ENCODE data around the gene PHF20. TPM values are rescaled to one million over a fixed set of nuclear protein-coding genes. Genes with fewer than 3 reads are reported as not detected.
A peak's percentile ranks its signal among the peaks of the same experiment; 100 is the strongest.
"Not testable (repeated sequence)": the region's sequence is repeated elsewhere in the genome, so short reads cannot be mapped to it uniquely, and the experiment has no call there.

Gene PHF20
- total RNA-seq, 1 donor from 2014 or later = 26.6 TPM

GRCh38 chr20:35877611-35878010 lies 105.8 kb downstream of the PHF20 start:
- H3K4me3 ChIP-seq (ENCODE audit: low read length in 3 of 3) = no peak overlapping the region
- H3K27ac ChIP-seq (ENCODE audit: low read depth, low read length) = no peak overlapping the region
- peaks cover 8 to 17% (median 14%) of the 10 kb centered on the region in 3 donors for H3K4me1 ChIP-seq (ENCODE audit: control insufficient read depth in 3 of 3, insufficient read depth in 3 of 3, low read length in 3 of 3)
- H3K27me3 ChIP-seq (ENCODE audit: control insufficient read depth in 3 of 3, insufficient read depth in 3 of 3, low read length in 3 of 3) = no peaks in the 10 kb centered on the region
- H3K36me3 ChIP-seq (ENCODE audit: control insufficient read depth in 3 of 3, insufficient read depth in 3 of 3, low read length in 3 of 3) = peaks cover 0 to 5% (median 0%) of the 10 kb centered on the region in 3 donors
- no peaks in the 10 kb centered on the region for H3K9me3 ChIP-seq (ENCODE audit: control insufficient read depth in 3 of 3, low read length in 3 of 3)
- H3K9ac ChIP-seq (ENCODE audit: low read depth in 1 of 3, low read length in 3 of 3) = no peak overlapping the region

GRCh38 chr20:35878113-35878625 lies 106.4 kb downstream of the PHF20 start:
- Histone ChIP-seq H3K9me3 (ENCODE audit: control insufficient read depth in 3 of 3, low read length in 3 of 3) (no peaks in the 10 kb centered on the region), H3K27ac (ENCODE audit: low read depth, low read length) (no peak overlapping the region), H3K4me3 (ENCODE audit: low read length in 3 of 3) (no peak overlapping the region), H3K36me3 (ENCODE audit: control insufficient read depth in 3 of 3, insufficient read depth in 3 of 3, low read length in 3 of 3) (peaks cover 0 to 5% (median 0%) of the 10 kb centered on the region in 3 donors), H3K4me1 (ENCODE audit: control insufficient read depth in 3 of 3, insufficient read depth in 3 of 3, low read length in 3 of 3) (peaks cover 8 to 17% (median 14%) of the 10 kb centered on the region in 3 donors), H3K27me3 (ENCODE audit: control insufficient read depth in 3 of 3, insufficient read depth in 3 of 3, low read length in 3 of 3) (no peaks in the 10 kb centered on the region), H3K9ac (ENCODE audit: low read depth in 1 of 3, low read length in 3 of 3) (no peak overlapping the region)

- Histone ChIP-seq H3K27ac (ENCODE audit: low read depth, low read length) (no peak overlapping the region), H3K4me3 (ENCODE audit: low read length in 3 of 3) (no peak overlapping the region), H3K4me1 (ENCODE audit: control insufficient read depth in 3 of 3, insufficient read depth in 3 of 3, low read length in 3 of 3) (peaks cover 13 to 26% (median 17%) of the 10 kb centered on the region in 3 donors), H3K36me3 (ENCODE audit: control insufficient read depth in 3 of 3, insufficient read depth in 3 of 3, low read length in 3 of 3) (peaks cover 0 to 3% (median 0%) of the 10 kb centered on the region in 3 donors), H3K9me3 (ENCODE audit: control insufficient read depth in 3 of 3, low read length in 3 of 3) (no peaks in the 10 kb centered on the region), H3K27me3 (ENCODE audit: control insufficient read depth in 3 of 3, insufficient read depth in 3 of 3, low read length in 3 of 3) (no peaks in the 10 kb centered on the region), H3K9ac (ENCODE audit: low read depth in 1 of 3, low read length in 3 of 3) (no peak overlapping the region)
Measured at GRCh38 chr20:35881676-35882075, 109.9 kb downstream of the PHF20 start.

- H3K36me3 ChIP-seq (ENCODE audit: control insufficient read depth in 3 of 3, insufficient read depth in 3 of 3, low read length in 3 of 3); H3K4me3 ChIP-seq (ENCODE audit: low read length in 3 of 3); H3K9ac ChIP-seq (ENCODE audit: low read depth in 1 of 3, low read length in 3 of 3); H3K27me3 ChIP-seq (ENCODE audit: control insufficient read depth in 3 of 3, insufficient read depth in 3 of 3, low read length in 3 of 3); H3K9me3 ChIP-seq (ENCODE audit: control insufficient read depth in 3 of 3, low read length in 3 of 3): not testable (repeated sequence)
- peak overlapping the region; percentile 33 for H3K27ac ChIP-seq (ENCODE audit: low read depth, low read length)
- H3K4me1 ChIP-seq (ENCODE audit: control insufficient read depth in 3 of 3, insufficient read depth in 3 of 3, low read length in 3 of 3) = peaks cover 19 to 33% (median 23%) of the 10 kb centered on the region in 3 donors
Measured at GRCh38 chr20:35882427-35883161, 110.8 kb downstream of the PHF20 start.

- Histone ChIP-seq H3K4me1 (ENCODE audit: control insufficient read depth in 3 of 3, insufficient read depth in 3 of 3, low read length in 3 of 3) (peaks cover 19 to 33% (median 23%) of the 10 kb centered on the region in 3 donors), H3K9ac (ENCODE audit: low read depth in 1 of 3, low read length in 3 of 3) (peak overlapping the region; percentile 34 to 52 (median 48)), H3K36me3 (ENCODE audit: control insufficient read depth in 3 of 3, insufficient read depth in 3 of 3, low read length in 3 of 3) (peaks cover 0 to 2% (median 0%) of the 10 kb centered on the region in 3 donors), H3K27ac (ENCODE audit: low read depth, low read length) (peak overlapping the region; percentile 72), H3K9me3 (ENCODE audit: control insufficient read depth in 3 of 3, low read length in 3 of 3) (no peaks in the 10 kb centered on the region), H3K4me3 (ENCODE audit: low read length in 3 of 3) (no peak overlapping the region), H3K27me3 (ENCODE audit: control insufficient read depth in 3 of 3, insufficient read depth in 3 of 3, low read length in 3 of 3) (no peaks in the 10 kb centered on the region)
Measured at GRCh38 chr20:35883336-35883777, 111.5 kb downstream of the PHF20 start.

GRCh38 chr20:35883778-35884540 lies 112.1 kb downstream of the PHF20 start:
- peak overlapping the region in 1 of 3 donors; percentile 63 for H3K4me3 ChIP-seq (ENCODE audit: low read length in 3 of 3)
- H3K9ac ChIP-seq (ENCODE audit: low read depth in 1 of 3, low read length in 3 of 3) = peak overlapping the region; percentile 34 to 52 (median 48)

GRCh38 chr20:35884541-35884865 lies 112.7 kb downstream of the PHF20 start:
- H3K4me3 ChIP-seq (ENCODE audit: low read length in 3 of 3) = no peak overlapping the region
- no peak overlapping the region for H3K9ac ChIP-seq (ENCODE audit: low read depth in 1 of 3, low read length in 3 of 3)
- peaks cover 19 to 33% (median 23%) of the 10 kb centered on the region in 3 donors for H3K4me1 ChIP-seq (ENCODE audit: control insufficient read depth in 3 of 3, insufficient read depth in 3 of 3, low read length in 3 of 3)
- H3K9me3 ChIP-seq (ENCODE audit: control insufficient read depth in 3 of 3, low read length in 3 of 3) = no peaks in the 10 kb centered on the region
- H3K27ac ChIP-seq (ENCODE audit: low read depth, low read length) = peak overlapping the region; percentile 72
- no peaks in the 10 kb centered on the region for H3K27me3 ChIP-seq (ENCODE audit: control insufficient read depth in 3 of 3, insufficient read depth in 3 of 3, low read length in 3 of 3)
- peaks cover 0 to 2% (median 0%) of the 10 kb centered on the region in 3 donors for H3K36me3 ChIP-seq (ENCODE audit: control insufficient read depth in 3 of 3, insufficient read depth in 3 of 3, low read length in 3 of 3)

More at GRCh38 chr20:35883778-35884540, 112.1 kb downstream of the PHF20 start:
- peaks cover 0 to 2% (median 0%) of the 10 kb centered on the region in 3 donors for H3K36me3 ChIP-seq (ENCODE audit: control insufficient read depth in 3 of 3, insufficient read depth in 3 of 3, low read length in 3 of 3)
- no peaks in the 10 kb centered on the region for H3K9me3 ChIP-seq (ENCODE audit: control insufficient read depth in 3 of 3, low read length in 3 of 3)
- peak overlapping the region; percentile 72 for H3K27ac ChIP-seq (ENCODE audit: low read depth, low read length)
- no peaks in the 10 kb centered on the region for H3K27me3 ChIP-seq (ENCODE audit: control insufficient read depth in 3 of 3, insufficient read depth in 3 of 3, low read length in 3 of 3)
- H3K4me1 ChIP-seq (ENCODE audit: control insufficient read depth in 3 of 3, insufficient read depth in 3 of 3, low read length in 3 of 3) = peaks cover 19 to 33% (median 23%) of the 10 kb centered on the region in 3 donors

- Histone ChIP-seq H3K4me3 (ENCODE audit: low read length in 3 of 3) (no peak overlapping the region), H3K27me3 (ENCODE audit: control insufficient read depth in 3 of 3, insufficient read depth in 3 of 3, low read length in 3 of 3) (no peaks in the 10 kb centered on the region), H3K4me1 (ENCODE audit: control insufficient read depth in 3 of 3, insufficient read depth in 3 of 3, low read length in 3 of 3) (peaks cover 19 to 33% (median 23%) of the 10 kb centered on the region in 3 donors), H3K36me3 (ENCODE audit: control insufficient read depth in 3 of 3, insufficient read depth in 3 of 3, low read length in 3 of 3) (peaks cover 0 to 2% (median 0%) of the 10 kb centered on the region in 3 donors), H3K9ac (ENCODE audit: low read depth in 1 of 3, low read length in 3 of 3) (no peak overlapping the region), H3K27ac (ENCODE audit: low read depth, low read length) (no peak overlapping the region), H3K9me3 (ENCODE audit: control insufficient read depth in 3 of 3, low read length in 3 of 3) (no peaks in the 10 kb centered on the region)
Measured at GRCh38 chr20:35885212-35885611, 113.4 kb downstream of the PHF20 start.

- Histone ChIP-seq H3K27me3 (ENCODE audit: control insufficient read depth in 3 of 3, insufficient read depth in 3 of 3, low read length in 3 of 3) (no peaks in the 10 kb centered on the region), H3K27ac (ENCODE audit: low read depth, low read length) (peak overlapping the region; percentile 59), H3K9ac (ENCODE audit: low read depth in 1 of 3, low read length in 3 of 3) (no peak overlapping the region), H3K4me3 (ENCODE audit: low read length in 3 of 3) (no peak overlapping the region), H3K36me3 (ENCODE audit: control insufficient read depth in 3 of 3, insufficient read depth in 3 of 3, low read length in 3 of 3) (peaks cover 0 to 2% (median 0%) of the 10 kb centered on the region in 3 donors), H3K4me1 (ENCODE audit: control insufficient read depth in 3 of 3, insufficient read depth in 3 of 3, low read length in 3 of 3) (peaks cover 19 to 36% (median 26%) of the 10 kb centered on the region in 3 donors), H3K9me3 (ENCODE audit: control insufficient read depth in 3 of 3, low read length in 3 of 3) (no peaks in the 10 kb centered on the region)
Measured at GRCh38 chr20:35886537-35886936, 114.7 kb downstream of the PHF20 start.

Data from skeletal muscle tissue (tissue), 4 donors.